ENCODE results near the gene SHANK1.

The SHANK1 gene

DNA sequence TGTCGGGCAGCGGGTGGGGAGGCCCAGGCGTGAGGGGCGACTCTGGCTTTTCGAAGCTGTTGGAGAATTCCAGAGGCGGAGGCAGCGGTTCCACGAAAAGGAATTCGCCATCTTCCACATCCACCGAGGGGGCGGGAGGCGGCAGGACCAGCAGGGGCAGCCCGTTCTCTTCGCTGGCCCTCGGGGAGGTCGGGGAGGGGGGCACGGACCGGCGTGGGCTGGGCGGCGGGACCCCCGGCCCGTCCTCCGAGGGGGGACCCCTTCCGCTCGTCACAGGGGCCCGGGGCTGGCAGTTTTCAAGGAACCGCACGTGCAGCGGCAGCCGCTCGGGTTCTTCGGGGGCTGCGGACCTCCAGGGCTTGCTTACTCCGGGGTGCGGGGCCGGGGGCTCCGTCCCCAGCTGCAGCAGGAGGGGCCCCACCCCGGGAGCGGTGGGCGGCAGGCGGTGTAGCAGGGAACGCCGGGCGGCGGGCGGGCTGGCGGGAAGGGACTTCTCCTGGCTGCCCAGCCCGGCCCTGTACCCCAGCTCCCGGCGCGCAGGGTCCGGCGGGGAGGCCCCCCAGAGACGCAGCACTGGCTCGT, 52.3 kb downstream of the SHANK1 start:
- H3K36me3 ChIP-seq (ENCODE audit: insufficient read depth, low read length) = no peaks in the 10 kb centered on the region
- H2AFZ ChIP-seq (ENCODE audit: low read length, unreplicated experiment) = no peak overlapping the region
- H3K79me2 ChIP-seq (ENCODE audit: control insufficient read depth, insufficient read depth, low read length, unreplicated experiment) = no peaks in the 10 kb centered on the region
- no peak overlapping the region for H3K4me3 ChIP-seq (ENCODE audit: low read depth, low read length)
- peaks cover 36% of the 10 kb centered on the region for H3K27me3 ChIP-seq (ENCODE audit: insufficient read depth, low read length)
- no peak overlapping the region for H3K27ac ChIP-seq (ENCODE audit: low read depth, low read length)
- H3K4me1 ChIP-seq (ENCODE audit: control insufficient read depth, insufficient read depth, low read length, unreplicated experiment) = no peaks in the 10 kb centered on the region

DNA sequence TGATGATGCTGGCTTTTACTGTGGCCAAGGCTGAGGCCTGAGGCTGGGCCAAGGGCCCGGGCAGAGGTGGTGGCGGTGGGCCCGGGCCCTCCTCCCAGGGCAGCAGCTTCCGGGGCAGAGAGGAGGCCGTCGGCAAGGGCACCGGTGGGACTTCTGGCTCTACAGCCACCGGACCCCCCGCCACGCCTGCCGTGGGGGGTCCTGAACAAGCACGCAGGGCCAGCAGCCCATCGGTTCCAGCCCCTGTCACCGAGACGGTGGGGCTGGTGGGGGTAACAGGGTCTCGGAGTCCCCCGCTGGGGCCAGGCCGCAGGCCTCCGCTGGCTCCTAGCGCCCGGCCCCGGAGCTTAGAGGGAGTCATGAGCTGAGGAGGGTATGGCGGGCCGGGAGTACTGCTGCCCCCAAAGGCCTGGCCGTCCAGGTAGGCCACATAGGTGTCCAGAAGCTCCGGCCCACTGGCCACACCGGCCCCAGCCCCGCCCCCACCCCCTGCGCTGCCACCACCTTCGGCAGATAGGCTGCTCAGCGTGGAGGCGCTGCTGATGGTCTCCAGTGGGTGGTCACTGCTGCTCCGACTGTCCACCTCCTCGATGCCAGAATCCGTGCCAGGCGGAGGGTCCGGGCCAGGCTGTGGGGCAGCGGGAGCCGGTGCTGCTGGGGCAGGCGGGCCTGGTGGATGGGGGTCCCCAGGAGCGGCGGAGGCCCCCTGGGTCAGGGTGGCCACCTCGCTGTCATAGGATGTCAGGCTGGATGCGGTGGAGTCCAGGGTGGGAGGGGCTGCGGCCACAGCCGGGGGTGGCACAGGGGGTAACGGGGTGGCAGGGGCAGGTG, 53.0 kb downstream of the SHANK1 start:
- Histone ChIP-seq H2AFZ (ENCODE audit: low read length, unreplicated experiment) (no peak overlapping the region), H3K79me2 (ENCODE audit: control insufficient read depth, insufficient read depth, low read length, unreplicated experiment) (no peaks in the 10 kb centered on the region), H3K4me3 (ENCODE audit: low read depth, low read length) (no peak overlapping the region), H3K27ac (ENCODE audit: low read depth, low read length) (no peak overlapping the region), H3K4me1 (ENCODE audit: control insufficient read depth, insufficient read depth, low read length, unreplicated experiment) (no peaks in the 10 kb centered on the region), H3K27me3 (ENCODE audit: insufficient read depth, low read length) (peaks cover 33% of the 10 kb centered on the region), H3K36me3 (ENCODE audit: insufficient read depth, low read length) (no peaks in the 10 kb centered on the region)

DNA sequence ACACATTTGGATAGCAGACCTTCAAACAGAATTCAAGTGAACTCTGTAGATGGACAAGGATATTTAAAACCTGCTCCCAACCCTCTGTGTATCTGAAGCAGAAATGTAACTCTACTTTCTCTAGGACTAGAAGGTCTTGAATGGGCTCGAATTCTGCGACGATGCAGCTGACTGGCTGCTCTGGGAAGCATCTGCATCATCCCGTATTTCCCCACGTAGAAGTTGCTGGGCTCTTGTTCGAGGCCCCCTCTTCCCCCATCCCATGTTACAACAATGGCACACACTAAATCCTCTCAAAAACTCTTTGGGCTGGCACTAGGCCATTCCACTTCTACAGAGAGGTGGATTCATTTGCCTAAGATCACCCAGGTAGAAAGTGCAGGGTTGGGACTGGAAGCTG, 55.4 kb downstream of the SHANK1 start:
- H3K4me1 ChIP-seq (ENCODE audit: control insufficient read depth, insufficient read depth, low read length, unreplicated experiment) = no peaks in the 10 kb centered on the region
- H3K36me3 ChIP-seq (ENCODE audit: insufficient read depth, low read length) = no peaks in the 10 kb centered on the region
- H3K79me2 ChIP-seq (ENCODE audit: control insufficient read depth, insufficient read depth, low read length, unreplicated experiment) = no peaks in the 10 kb centered on the region
- H3K4me3 ChIP-seq (ENCODE audit: low read depth, low read length) = no peak overlapping the region
- no peak overlapping the region for H2AFZ ChIP-seq (ENCODE audit: low read length, unreplicated experiment)
- H3K27me3 ChIP-seq (ENCODE audit: insufficient read depth, low read length) = peaks cover 38% of the 10 kb centered on the region
- H3K27ac ChIP-seq (ENCODE audit: low read depth, low read length) = no peak overlapping the region

GRCh38 chr19:50663482-50663790, 56.2 kb downstream of the SHANK1 start:
- H3K79me2 ChIP-seq (ENCODE audit: control insufficient read depth, insufficient read depth, low read length, unreplicated experiment) = no peaks in the 10 kb centered on the region
- no peak overlapping the region for H3K4me3 ChIP-seq (ENCODE audit: low read depth, low read length)
- H3K27ac ChIP-seq (ENCODE audit: low read depth, low read length) = no peak overlapping the region
- H3K4me1 ChIP-seq (ENCODE audit: control insufficient read depth, insufficient read depth, low read length, unreplicated experiment) = no peaks in the 10 kb centered on the region
- no peaks in the 10 kb centered on the region for H3K36me3 ChIP-seq (ENCODE audit: insufficient read depth, low read length)
- H2AFZ ChIP-seq (ENCODE audit: low read length, unreplicated experiment) = no peak overlapping the region
- H3K27me3 ChIP-seq (ENCODE audit: insufficient read depth, low read length) = peaks cover 34% of the 10 kb centered on the region

- Histone ChIP-seq H3K27me3 (ENCODE audit: insufficient read depth, low read length) (peaks cover 28% of the 10 kb centered on the region), H2AFZ (ENCODE audit: low read length, unreplicated experiment) (no peak overlapping the region), H3K79me2 (ENCODE audit: control insufficient read depth, insufficient read depth, low read length, unreplicated experiment) (no peaks in the 10 kb centered on the region), H3K4me1 (ENCODE audit: control insufficient read depth, insufficient read depth, low read length, unreplicated experiment) (no peaks in the 10 kb centered on the region), H3K36me3 (ENCODE audit: insufficient read depth, low read length) (no peaks in the 10 kb centered on the region), H3K4me3 (ENCODE audit: low read depth, low read length) (no peak overlapping the region), H3K27ac (ENCODE audit: low read depth, low read length) (no peak overlapping the region)
Observed at GRCh38 chr19:50662651-50663481, 56.7 kb downstream of the SHANK1 start.

DNA sequence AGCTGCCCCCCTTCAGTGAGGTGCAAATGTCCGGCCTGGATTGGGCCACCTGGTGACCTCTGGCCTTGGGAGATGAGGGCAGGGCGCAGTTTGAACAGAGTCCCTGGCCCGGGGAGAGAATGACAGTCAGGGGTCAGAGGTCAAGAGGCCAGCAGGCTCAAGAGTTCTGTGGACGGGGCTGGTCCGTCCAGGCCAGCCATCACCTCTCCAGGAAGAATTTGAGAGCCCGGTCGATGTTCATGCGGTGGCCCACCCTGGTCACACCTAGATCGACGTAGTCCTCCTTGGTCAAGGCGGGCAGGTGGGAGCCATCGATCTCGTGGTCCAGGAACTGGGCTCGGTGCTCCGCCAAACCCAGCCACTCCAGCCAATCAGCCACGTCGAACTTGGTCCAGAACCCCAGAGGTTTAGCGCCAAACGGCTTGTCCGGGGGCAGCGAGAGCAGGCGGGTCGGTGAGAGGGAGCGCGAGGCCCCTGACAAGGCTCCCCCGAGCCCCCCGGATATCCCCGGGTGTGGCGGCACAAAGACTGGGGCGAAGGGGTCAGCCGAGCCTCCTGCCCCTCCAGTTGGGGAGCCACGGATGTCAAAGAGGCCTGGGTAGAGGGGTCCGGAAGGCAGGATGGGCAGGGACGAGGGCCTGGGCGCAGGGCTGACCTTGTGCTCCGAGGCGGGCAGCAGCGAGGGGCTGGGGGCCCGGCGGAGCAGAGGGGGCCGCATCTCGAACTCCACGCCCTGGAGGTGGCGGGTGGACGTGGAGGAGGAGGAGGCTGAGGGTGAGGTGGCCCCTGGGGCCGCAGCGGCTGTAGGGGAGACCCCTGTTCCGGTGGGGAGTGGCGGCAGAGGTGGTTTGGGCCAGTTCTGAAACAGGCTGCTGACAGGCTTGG, 57.6 kb downstream of the SHANK1 start:
- H3K79me2 ChIP-seq (ENCODE audit: control insufficient read depth, insufficient read depth, low read length, unreplicated experiment) = no peaks in the 10 kb centered on the region
- peaks cover 20% of the 10 kb centered on the region for H3K27me3 ChIP-seq (ENCODE audit: insufficient read depth, low read length)
- H3K4me1 ChIP-seq (ENCODE audit: control insufficient read depth, insufficient read depth, low read length, unreplicated experiment) = no peaks in the 10 kb centered on the region

DNA sequence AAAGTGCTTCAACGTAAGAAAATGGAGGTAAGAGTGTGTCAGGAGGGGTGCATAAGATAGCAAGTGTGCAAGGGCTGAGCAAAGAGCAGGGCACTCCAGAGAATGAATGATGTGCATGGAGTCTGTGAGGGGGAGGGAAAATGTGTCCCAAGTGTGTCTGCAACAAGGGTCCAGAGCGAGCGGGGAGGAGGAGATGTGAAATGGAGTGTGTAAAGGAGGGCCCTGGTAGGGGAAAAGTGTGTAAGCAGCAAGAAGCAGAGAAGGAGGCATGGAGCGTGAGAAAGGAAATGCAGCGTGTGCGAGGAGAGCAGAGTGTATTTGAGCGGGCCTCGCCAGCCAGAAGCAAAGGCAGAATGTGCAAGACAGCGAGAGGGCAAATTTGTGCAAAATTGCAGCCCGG, 58.6 kb downstream of the SHANK1 start:
- no peaks in the 10 kb centered on the region for H3K4me1 ChIP-seq (ENCODE audit: control insufficient read depth, insufficient read depth, low read length, unreplicated experiment)
- no peak overlapping the region for H3K27ac ChIP-seq (ENCODE audit: low read depth, low read length)
- no peak overlapping the region for H2AFZ ChIP-seq (ENCODE audit: low read length, unreplicated experiment)
- no peaks in the 10 kb centered on the region for H3K36me3 ChIP-seq (ENCODE audit: insufficient read depth, low read length)
- no peaks in the 10 kb centered on the region for H3K79me2 ChIP-seq (ENCODE audit: control insufficient read depth, insufficient read depth, low read length, unreplicated experiment)
- peaks cover 10% of the 10 kb centered on the region; the same call in 1 of the 2 replicates for H3K27me3 ChIP-seq (ENCODE audit: insufficient read depth, low read length)
- no peak overlapping the region for H3K4me3 ChIP-seq (ENCODE audit: low read depth, low read length)

More for the DNA sequence above, 57.6 kb downstream of the SHANK1 start:
- no peak overlapping the region for H3K4me3 ChIP-seq (ENCODE audit: low read depth, low read length)
- no peaks in the 10 kb centered on the region for H3K36me3 ChIP-seq (ENCODE audit: insufficient read depth, low read length)
- no peak overlapping the region for H3K27ac ChIP-seq (ENCODE audit: low read depth, low read length)
- no peak overlapping the region for H2AFZ ChIP-seq (ENCODE audit: low read length, unreplicated experiment)

DNA sequence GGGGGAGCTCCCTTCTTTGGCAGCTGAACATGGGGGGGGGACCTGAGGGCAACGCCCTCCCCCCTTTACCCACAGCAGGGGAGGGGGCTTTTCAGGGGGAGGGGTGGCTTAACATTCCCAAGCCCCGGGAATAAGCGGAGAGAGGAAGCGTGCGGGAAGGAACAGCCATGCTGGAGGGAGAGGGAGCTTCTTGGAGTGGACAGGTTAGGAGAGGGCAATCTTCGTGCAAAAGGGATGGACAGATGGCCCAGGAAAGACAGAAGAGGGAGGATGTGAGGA, 59.6 kb downstream of the SHANK1 start:
- no peaks in the 10 kb centered on the region for H3K36me3 ChIP-seq (ENCODE audit: insufficient read depth, low read length)
- peaks cover 11% of the 10 kb centered on the region; the same call in 1 of the 2 replicates for H3K27me3 ChIP-seq (ENCODE audit: insufficient read depth, low read length)
- no peak overlapping the region for H2AFZ ChIP-seq (ENCODE audit: low read length, unreplicated experiment)
- no peak overlapping the region for H3K4me3 ChIP-seq (ENCODE audit: low read depth, low read length)
- no peaks in the 10 kb centered on the region for H3K4me1 ChIP-seq (ENCODE audit: control insufficient read depth, insufficient read depth, low read length, unreplicated experiment)
- no peak overlapping the region for H3K27ac ChIP-seq (ENCODE audit: low read depth, low read length)
- no peaks in the 10 kb centered on the region for H3K79me2 ChIP-seq (ENCODE audit: control insufficient read depth, insufficient read depth, low read length, unreplicated experiment)

- no peaks in the 10 kb centered on the region for H3K36me3 ChIP-seq (ENCODE audit: insufficient read depth, low read length)
- no peaks in the 10 kb centered on the region for H3K79me2 ChIP-seq (ENCODE audit: control insufficient read depth, insufficient read depth, low read length, unreplicated experiment)
- peak overlapping the region; percentile 77 for H3K4me3 ChIP-seq (ENCODE audit: low read depth, low read length)
- H3K4me1 ChIP-seq (ENCODE audit: control insufficient read depth, insufficient read depth, low read length, unreplicated experiment) = no peaks in the 10 kb centered on the region
- H3K27ac ChIP-seq (ENCODE audit: low read depth, low read length) = no peak overlapping the region
- H3K27me3 ChIP-seq (ENCODE audit: insufficient read depth, low read length) = peaks cover 16% of the 10 kb centered on the region; the same call in 1 of the 2 replicates
- no peak overlapping the region for H2AFZ ChIP-seq (ENCODE audit: low read length, unreplicated experiment)
Observed at GRCh38 chr19:50659318-50660087, 60.1 kb downstream of the SHANK1 start.
